Measurements from ENCODE around the gene SIRT6.

DNA sequence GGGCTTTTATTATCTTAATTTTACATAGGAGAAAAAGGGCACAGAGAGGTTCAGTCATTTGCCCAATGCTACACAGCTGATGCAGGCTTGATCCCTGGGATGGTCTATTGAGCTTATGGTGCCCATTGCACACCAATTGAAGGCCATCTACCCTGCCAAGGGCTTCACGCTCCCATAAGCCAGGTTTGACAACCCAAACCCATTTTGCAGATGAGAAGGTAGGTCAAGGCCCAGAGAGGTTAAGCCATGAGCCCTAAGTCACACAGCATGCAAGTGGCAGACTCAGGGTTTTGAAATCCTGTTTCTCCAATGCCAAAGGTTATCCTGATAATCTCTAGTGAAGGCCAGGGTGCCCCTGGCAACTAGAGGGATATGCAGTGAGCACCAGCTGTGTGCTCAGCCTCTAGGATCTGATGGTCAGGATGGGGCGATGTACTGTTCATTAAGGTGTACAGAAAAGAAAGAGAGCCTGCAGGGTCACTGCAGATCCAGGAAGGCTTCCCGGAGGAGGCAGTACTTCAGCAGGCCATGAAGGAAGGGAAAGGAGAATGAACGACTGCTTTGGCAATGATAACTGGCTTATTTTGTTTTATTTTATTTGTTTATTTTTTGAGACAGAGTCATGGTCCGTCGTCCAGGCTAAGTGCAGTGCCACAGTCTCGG, 20.8 kb downstream of the SIRT6 start:
- no peak for TF ChIP-seq POLR2A (IDR thresholded peaks at IDR 0.05; ENCODE audit: low read depth, low read length)
- TF ChIP-seq, protein P1, sequence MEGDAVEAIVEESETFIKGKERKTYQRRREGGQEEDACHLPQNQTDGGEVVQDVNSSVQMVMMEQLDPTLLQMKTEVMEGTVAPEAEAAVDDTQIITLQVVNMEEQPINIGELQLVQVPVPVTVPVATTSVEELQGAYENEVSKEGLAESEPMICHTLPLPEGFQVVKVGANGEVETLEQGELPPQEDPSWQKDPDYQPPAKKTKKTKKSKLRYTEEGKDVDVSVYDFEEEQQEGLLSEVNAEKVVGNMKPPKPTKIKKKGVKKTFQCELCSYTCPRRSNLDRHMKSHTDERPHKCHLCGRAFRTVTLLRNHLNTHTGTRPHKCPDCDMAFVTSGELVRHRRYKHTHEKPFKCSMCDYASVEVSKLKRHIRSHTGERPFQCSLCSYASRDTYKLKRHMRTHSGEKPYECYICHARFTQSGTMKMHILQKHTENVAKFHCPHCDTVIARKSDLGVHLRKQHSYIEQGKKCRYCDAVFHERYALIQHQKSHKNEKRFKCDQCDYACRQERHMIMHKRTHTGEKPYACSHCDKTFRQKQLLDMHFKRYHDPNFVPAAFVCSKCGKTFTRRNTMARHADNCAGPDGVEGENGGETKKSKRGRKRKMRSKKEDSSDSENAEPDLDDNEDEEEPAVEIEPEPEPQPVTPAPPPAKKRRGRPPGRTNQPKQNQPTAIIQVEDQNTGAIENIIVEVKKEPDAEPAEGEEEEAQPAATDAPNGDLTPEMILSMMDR (IDR thresholded peaks at IDR 0.05; ENCODE audit: extremely low read depth in 1 of 2, insufficient read depth in 1 of 2, low read depth in 1 of 2, low read length in 2 of 2), result no peak
- TF ChIP-seq POLR2AphosphoS5 (IDR thresholded peaks at IDR 0.05; ENCODE audit: insufficient read depth, low read depth, low read length), result no peak
- TF ChIP-seq MYC (IDR thresholded peaks at IDR 0.05; ENCODE audit: low read depth, low read length), result no peak
- no peak for TF ChIP-seq EZH2 (IDR thresholded peaks at IDR 0.05; ENCODE audit: borderline replicate concordance, low read depth, low read length, severe bottlenecking)
- no peak for TF ChIP-seq GATA2 (IDR thresholded peaks at IDR 0.05; ENCODE audit: insufficient read depth, insufficient read length, low read depth, low read length)
- TF ChIP-seq FOS (IDR thresholded peaks at IDR 0.05; ENCODE audit: borderline replicate concordance, insufficient read depth, low read length), result no peak
- TF ChIP-seq, protein P2, sequence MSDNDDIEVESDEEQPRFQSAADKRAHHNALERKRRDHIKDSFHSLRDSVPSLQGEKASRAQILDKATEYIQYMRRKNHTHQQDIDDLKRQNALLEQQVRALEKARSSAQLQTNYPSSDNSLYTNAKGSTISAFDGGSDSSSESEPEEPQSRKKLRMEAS (IDR thresholded peaks at IDR 0.05; ENCODE audit: insufficient read depth, insufficient read length), result no peak
- TF ChIP-seq JUN (IDR thresholded peaks at IDR 0.05; ENCODE audit: borderline replicate concordance, insufficient read depth, insufficient read length, low read depth), result no peak

All from endothelial cell of umbilical vein (primary cell).